ENCODE measurements around the gene TMEM178B. TPM values are rescaled to one million over a fixed set of nuclear protein-coding genes. Genes with fewer than 3 reads are reported as not detected.

The TMEM178B gene
- total and polyA plus RNA-seq, 9 donors: 0.10 to 1.6 (median 0.30) TPM

GRCh38 chr7:141484907-141485306 lies 411.0 kb downstream of the TMEM178B start:
- TF ChIP-seq POLR2A (IDR thresholded peaks at IDR 0.05) (no peak), CTCF (IDR thresholded peaks at IDR 0.05) (no peak), EP300 (IDR thresholded peaks at IDR 0.05) (no peak)
- intact Hi-C loops (cut with DNase I): no loop called here
- no peaks in the 10 kb centered on the region for H3K4me1 ChIP-seq (ENCODE audit: insufficient read depth)
- H3K9me3 ChIP-seq: no peaks in the 10 kb centered on the region
- H3K4me3 ChIP-seq: no peak overlapping the region
- no peaks in the 10 kb centered on the region for H3K27me3 ChIP-seq
- no peak overlapping the region for H3K27ac ChIP-seq
- WGBS, 3 donors: 73 to 88% (median 85%) methylated on average over 1 of the region's 1 CpG
- no peak for DNase-seq
- H3K36me3 ChIP-seq: no peaks in the 10 kb centered on the region

DNA sequence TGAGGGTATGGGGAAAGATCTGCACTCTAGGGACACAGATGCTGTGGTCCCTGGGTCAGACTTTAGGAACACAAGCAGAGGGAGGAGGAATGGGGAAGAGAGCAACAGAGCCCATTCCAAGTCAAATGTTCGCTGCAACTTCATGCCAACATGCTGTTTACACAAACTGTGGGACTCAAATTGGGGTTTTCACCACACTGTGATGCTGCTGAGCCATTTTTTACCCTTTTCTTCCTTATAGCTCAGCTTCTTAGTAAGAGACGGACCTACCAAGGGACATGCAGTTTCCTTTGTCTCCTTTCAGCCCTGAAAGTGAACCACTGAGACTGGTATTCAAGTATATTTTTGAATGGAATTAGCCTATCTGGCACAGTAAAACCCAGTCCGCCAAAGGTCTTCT lies 413.1 kb downstream of the TMEM178B start:
- DNase-seq: no peak
- 80 to 93% (median 84%) methylated on average over 3 of the region's 3 CpGs for WGBS, 3 donors
- Histone ChIP-seq H3K27ac (no peak overlapping the region), H3K4me3 (no peak overlapping the region), H3K9me3 (no peaks in the 10 kb centered on the region), H3K4me1 (ENCODE audit: insufficient read depth) (no peaks in the 10 kb centered on the region), H3K27me3 (no peaks in the 10 kb centered on the region), H3K36me3 (no peaks in the 10 kb centered on the region)
- TF ChIP-seq POLR2A (IDR thresholded peaks at IDR 0.05) (no peak), CTCF (IDR thresholded peaks at IDR 0.05) (no peak), EP300 (IDR thresholded peaks at IDR 0.05) (no peak)
- intact Hi-C loops (cut with DNase I): no loop called here

DNA sequence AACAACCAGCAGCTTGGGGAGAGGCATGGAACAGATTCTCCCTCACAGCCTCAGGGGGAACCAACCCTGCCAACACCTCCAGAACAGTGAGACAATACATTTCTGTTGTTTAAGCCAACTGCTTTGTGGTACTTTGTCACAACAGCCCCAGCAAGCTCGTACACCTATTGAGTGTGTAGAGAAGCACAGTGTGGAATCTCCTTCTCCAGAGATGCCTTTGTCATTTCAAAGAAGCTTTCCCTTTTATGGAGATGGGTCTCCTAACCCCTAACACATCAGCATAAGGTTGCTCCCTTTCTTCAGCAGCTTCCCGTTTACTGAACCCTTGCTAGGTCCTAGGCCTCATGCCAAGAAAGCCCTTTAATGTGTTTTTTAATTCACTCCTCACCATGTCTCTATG lies 416.6 kb downstream of the TMEM178B start:
- H3K4me1 ChIP-seq (ENCODE audit: insufficient read depth): no peaks in the 10 kb centered on the region
- no peak overlapping the region for H3K4me3 ChIP-seq
- no peaks in the 10 kb centered on the region for H3K9me3 ChIP-seq
- intact Hi-C loops (cut with DNase I): no loop called here
- no peak for TF ChIP-seq POLR2A (IDR thresholded peaks at IDR 0.05)
- no peak for TF ChIP-seq EP300 (IDR thresholded peaks at IDR 0.05)
- TF ChIP-seq CTCF (IDR thresholded peaks at IDR 0.05): no peak
- no peak for DNase-seq
- no peaks in the 10 kb centered on the region for H3K36me3 ChIP-seq
- no peaks in the 10 kb centered on the region for H3K27me3 ChIP-seq
- 37 to 50% (median 41%) methylated on average over 2 of the region's 2 CpGs for WGBS, 3 donors
- H3K27ac ChIP-seq: no peak overlapping the region

GRCh38 chr7:141495057-141495456 lies 421.2 kb downstream of the TMEM178B start:
- intact Hi-C loops (cut with DNase I): no loop called here
- DNase-seq: no peak
- H3K27ac ChIP-seq: no peak overlapping the region
- no peaks in the 10 kb centered on the region for H3K4me1 ChIP-seq (ENCODE audit: insufficient read depth)
- no peak for TF ChIP-seq CTCF (IDR thresholded peaks at IDR 0.05)
- no peaks in the 10 kb centered on the region for H3K9me3 ChIP-seq
- no peak overlapping the region for H3K4me3 ChIP-seq
- no peaks in the 10 kb centered on the region for H3K27me3 ChIP-seq
- H3K36me3 ChIP-seq: no peaks in the 10 kb centered on the region
- 45 to 73% (median 50%) methylated on average over 1 of the region's 1 CpG for WGBS, 3 donors

DNA sequence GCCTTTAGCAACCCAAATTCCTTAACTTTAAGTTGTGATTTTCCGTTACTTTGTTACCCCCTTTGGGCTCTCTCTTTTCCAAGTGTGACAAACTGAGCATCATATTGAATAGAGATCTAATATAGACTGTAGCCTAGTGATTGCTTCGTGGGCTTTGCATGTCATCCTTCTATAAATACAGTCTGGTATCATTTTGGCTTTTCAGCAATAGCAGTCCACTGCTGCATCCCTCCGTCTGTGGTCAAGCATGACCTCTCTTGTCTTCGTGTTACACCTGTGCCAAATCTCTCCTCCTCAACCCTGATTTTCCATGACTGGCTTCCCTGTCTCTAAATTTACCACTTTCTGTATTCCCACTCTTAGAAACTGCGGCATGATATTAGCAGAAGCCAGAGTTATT lies 423.5 kb downstream of the TMEM178B start:
- no peak for TF ChIP-seq EP300 (IDR thresholded peaks at IDR 0.05)
- no peak for TF ChIP-seq CTCF (IDR thresholded peaks at IDR 0.05)
- no peak for TF ChIP-seq POLR2A (IDR thresholded peaks at IDR 0.05)
- no peaks in the 10 kb centered on the region for H3K4me1 ChIP-seq (ENCODE audit: insufficient read depth)
- no peak for DNase-seq
- 56 to 61% (median 57%) methylated on average over 5 of the region's 5 CpGs for WGBS, 3 donors
- no peaks in the 10 kb centered on the region for H3K27me3 ChIP-seq
- H3K36me3 ChIP-seq: no peaks in the 10 kb centered on the region
- H3K9me3 ChIP-seq: no peaks in the 10 kb centered on the region
- H3K27ac ChIP-seq: no peak overlapping the region
- intact Hi-C loops (cut with DNase I): no loop called here
- no peak overlapping the region for H3K4me3 ChIP-seq

Data from ovary (tissue), 9 donors.